IMR-90 (cell line): ENCODE data around the gene MTPN. TPM values are rescaled to one million over a fixed set of nuclear protein-coding genes. Genes with fewer than 3 reads are reported as not detected.

ENCODE experiments used
- ATAC-seq: fragments of 200-7000 bp; cut with Tn5 transposase; 2 replicates; pipeline ENCODE4 v1.9.1; 2020; ENCODE audit warnings: low read depth, mild to moderate bottlenecking, moderate library complexity
- BruUV-seq: library from RNA; stranded (reverse); fragments of 400-500 nt; replicated peaks from 2 replicates; lab custom pipeline; 2021; lab: Mats Ljungman, UMichigan
- CTCF ChIA-PET: fragments of 300-600 bp; formaldehyde crosslinking; extraction: SDS; loops from one replicate; lab custom pipeline; 2021; ENCODE audit warnings: antibody characterized with exemption; lab: Yijun Ruan, JAX
- POLR2A ChIA-PET: fragments of 300-600 bp; sonication (Branson Sonifier 250); formaldehyde crosslinking; loops from one replicate; lab custom pipeline; 2022; ENCODE audit warnings: antibody characterized with exemption; ENCODE audit not compliant: unreplicated experiment; lab: Charles Lee
- DNase-seq: peaks from one replicate; pipeline ENCODE4 v3.0.0; 2013
- H2AFZ ChIP-seq: replicated peaks from 2 replicates; pipeline ENCODE3; 2013; ENCODE audit warnings: low read length, mild to moderate bottlenecking; ENCODE audit not compliant: poor library complexity
- H2AK5ac ChIP-seq: 2 replicates; pipeline ENCODE4 v1.6.1; 2013; ENCODE audit warnings: low read depth, low read length, inconsistent platforms
- H2AK9ac ChIP-seq: replicated peaks from 2 replicates; pipeline ENCODE3; 2013; ENCODE audit warnings: mild to moderate bottlenecking, low read depth, low read length, moderate library complexity; ENCODE audit not compliant: poor library complexity
- H2BK120ac ChIP-seq: 2 replicates; pipeline ENCODE4 v1.6.1; 2013; ENCODE audit warnings: low read depth, low read length, inconsistent platforms
- H2BK15ac ChIP-seq: 3 replicates; pipeline ENCODE4 v1.6.1; 2013; ENCODE audit warnings: low read depth, low read length, inconsistent platforms
- H2BK20ac ChIP-seq: 2 replicates; pipeline ENCODE4 v1.6.1; 2013; ENCODE audit warnings: low read depth, mild to moderate bottlenecking, inconsistent platforms, low read length, moderate library complexity
- H2BK5ac ChIP-seq: 2 replicates; pipeline ENCODE4 v1.6.1; 2013; ENCODE audit warnings: mild to moderate bottlenecking, low read depth, low read length, inconsistent platforms; ENCODE audit not compliant: poor library complexity, severe bottlenecking
- H3K14ac ChIP-seq: replicated peaks from 2 replicates; pipeline ENCODE4 v1.6.1; 2013; ENCODE audit warnings: low read depth, low read length, inconsistent platforms
- H3K18ac ChIP-seq: 2 replicates; pipeline ENCODE4 v1.6.1; 2013; ENCODE audit warnings: low read depth, low read length, control low read depth
- H3K23ac ChIP-seq: 2 replicates; pipeline ENCODE4 v1.6.1; 2013; ENCODE audit warnings: low read depth, low read length, inconsistent platforms
- H3K27ac ChIP-seq: 2 replicates; pipeline ENCODE4 v1.5.1; 2013; ENCODE audit warnings: mild to moderate bottlenecking, control low read depth, low read length; ENCODE audit not compliant: insufficient read depth
- H3K27me3 ChIP-seq: 2 replicates; pipeline ENCODE4 v1.6.1; 2013; ENCODE audit warnings: low read length; ENCODE audit not compliant: control insufficient read depth, insufficient read depth
- H3K36me3 ChIP-seq: 2 replicates; pipeline ENCODE4 v1.6.1; 2013; ENCODE audit warnings: low read length, mixed read lengths; ENCODE audit not compliant: control insufficient read depth, insufficient read depth
- H3K4ac ChIP-seq: 2 replicates; pipeline ENCODE4 v1.6.1; 2013; ENCODE audit warnings: low read depth, low read length, inconsistent platforms
- H3K4me1 ChIP-seq: 2 replicates; pipeline ENCODE4 v1.6.1; 2013; ENCODE audit warnings: low read length, mixed read lengths; ENCODE audit not compliant: control insufficient read depth, insufficient read depth
- H3K4me2 ChIP-seq: 2 replicates; pipeline ENCODE4 v1.6.1; 2013; ENCODE audit warnings: low read depth, mild to moderate bottlenecking, control low read depth, low read length, moderate library complexity
- H3K4me3 ChIP-seq: 2 replicates; pipeline ENCODE4 v1.5.1; 2013; ENCODE audit warnings: low read depth, mild to moderate bottlenecking, control low read depth, low read length, moderate library complexity; ENCODE audit not compliant: insufficient read depth
- H3K56ac ChIP-seq: 2 replicates; pipeline ENCODE4 v1.6.1; 2013; ENCODE audit warnings: low read length, inconsistent platforms; ENCODE audit not compliant: insufficient read depth; ENCODE audit errors: extremely low read depth
- H3K79me1 ChIP-seq, 2 experiments: 2 replicates each; pipeline ENCODE4 v1.6.1; 2013; ENCODE audit warnings: low read length in 2 of 2, inconsistent platforms in 1 of 2, low read depth in 1 of 2
- H3K9ac ChIP-seq: 2 replicates; pipeline ENCODE4 v1.6.1; 2013; ENCODE audit warnings: low read depth, low read length, control low read depth
- H3K9me1 ChIP-seq: 2 replicates; pipeline ENCODE4 v1.6.1; 2013; ENCODE audit warnings: low read length, inconsistent platforms; ENCODE audit not compliant: insufficient read depth
- H3K9me3 ChIP-seq: 2 replicates; pipeline ENCODE4 v1.6.1; 2013; ENCODE audit warnings: low read length; ENCODE audit not compliant: control insufficient read depth, insufficient read depth
- H4K20me1 ChIP-seq: 2 replicates; pipeline ENCODE4 v1.6.1; 2013; ENCODE audit warnings: low read length, inconsistent platforms; ENCODE audit not compliant: insufficient read depth
- H4K5ac ChIP-seq: 2 replicates; pipeline ENCODE4 v1.6.1; 2013; ENCODE audit warnings: mild to moderate bottlenecking, low read depth, low read length, control low read depth
- H4K8ac ChIP-seq, 2 experiments: 2 replicates each; pipeline ENCODE4 v1.6.1; 2013; ENCODE audit warnings: low read depth in 2 of 2, low read length in 2 of 2, control low read depth in 1 of 2, inconsistent platforms in 1 of 2
- H4K91ac ChIP-seq: 2 replicates; pipeline ENCODE4 v1.6.1; 2013; ENCODE audit warnings: low read depth, low read length, inconsistent platforms; ENCODE audit not compliant: insufficient read depth
- BHLHE40 ChIP-seq: fragments of 150-350 bp; IDR thresholded peaks from 2 replicates; pipeline ENCODE4 v1.6.1; 2016; ENCODE audit warnings: mild to moderate bottlenecking, low read depth, low read length
- CEBPB ChIP-seq: IDR thresholded peaks from 2 replicates; pipeline ENCODE4 v1.6.1; 2012; ENCODE audit warnings: low read depth, low read length, improper control_type of control experiment
- CHD1 ChIP-seq: IDR thresholded peaks from 2 replicates; pipeline ENCODE4 v1.6.1; 2012; ENCODE audit warnings: low read depth, low read length, improper control_type of control experiment
- CTCF ChIP-seq: conservative IDR thresholded peaks from 2 replicates; pipeline ENCODE4 v1.5.1; 2012; ENCODE audit warnings: mild to moderate bottlenecking, low read depth, low read length, improper control_type of control experiment
- ELK1 ChIP-seq: fragments of 150-350 bp; IDR thresholded peaks from 2 replicates; pipeline ENCODE4 v1.6.1; 2016; ENCODE audit warnings: low read depth, mild to moderate bottlenecking, low read length, moderate library complexity, borderline replicate concordance
- FOS ChIP-seq: fragments of 150-350 bp; IDR thresholded peaks from 2 replicates; pipeline ENCODE4 v1.6.1; 2016; ENCODE audit warnings: low read depth, low read length
- MAFK ChIP-seq: IDR thresholded peaks from 2 replicates; pipeline ENCODE4 v1.6.1; 2012; ENCODE audit warnings: low read depth, low read length, improper control_type of control experiment
- MAZ ChIP-seq: IDR thresholded peaks from 2 replicates; pipeline ENCODE4 v1.6.1; 2012; ENCODE audit warnings: low read depth, mild to moderate bottlenecking, low read length, improper control_type of control experiment, moderate library complexity, borderline replicate concordance
- MXI1 ChIP-seq: IDR thresholded peaks from 2 replicates; pipeline ENCODE4 v1.6.1; 2012; ENCODE audit warnings: low read depth, mild to moderate bottlenecking, low read length, moderate library complexity, borderline replicate concordance
- NFE2L2 ChIP-seq: fragments of 150-350 bp; IDR thresholded peaks from 2 replicates; pipeline ENCODE4 v1.6.1; 2016; ENCODE audit warnings: low read depth, mild to moderate bottlenecking, low read length
- POLR2A ChIP-seq: IDR thresholded peaks from 2 replicates; pipeline ENCODE4 v1.6.1; 2012; ENCODE audit warnings: mild to moderate bottlenecking, low read depth, low read length
- RAD21 ChIP-seq: IDR thresholded peaks from 2 replicates; pipeline ENCODE4 v1.6.1; 2012; ENCODE audit warnings: low read length, improper control_type of control experiment
- RCOR1 ChIP-seq: IDR thresholded peaks from 2 replicates; pipeline ENCODE4 v1.6.1; 2012; ENCODE audit warnings: mild to moderate bottlenecking, low read length, improper control_type of control experiment; ENCODE audit not compliant: insufficient replicate concordance
- RFX5 ChIP-seq: IDR thresholded peaks from 2 replicates; pipeline ENCODE4 v1.8.0; 2012; ENCODE audit warnings: low read depth, mild to moderate bottlenecking, low read length, moderate library complexity
- SMC3 ChIP-seq: fragments of 150-350 bp; IDR thresholded peaks from 2 replicates; pipeline ENCODE4 v1.6.1; 2016; ENCODE audit warnings: low read depth, mild to moderate bottlenecking, antibody characterized with exemption, low read length, moderate library complexity
- USF2 ChIP-seq: fragments of 150-350 bp; IDR thresholded peaks from 2 replicates; pipeline ENCODE4 v1.6.1; 2017; ENCODE audit warnings: mild to moderate bottlenecking, antibody characterized with exemption, low read length, low read depth
- WGBS, 2 experiments: methylation state at CpG; one replicate each; pipeline versions ENCODE4 v1.1.5 to v1.1.7; 2013; ENCODE audit warnings: missing lambda C conversion rate in 2 of 2; ENCODE audit not compliant: insufficient read length in 1 of 2; ENCODE audit errors: extremely low coverage in 2 of 2; 5-methylcytosine and 5-hydroxymethylcytosine counted together
- dilution Hi-C: fragments of 300-500 bp; cut with HindIII; formaldehyde crosslinking; loops from one replicate; pipeline ENCODE4 v1.14.3; 2018; ENCODE audit warnings: low sequenced_read_pairs; ENCODE audit not compliant: unreplicated experiment
- in situ Hi-C: fragments of 300-500 bp; cut with MboI; formaldehyde crosslinking; loops from 3 replicates; pipeline ENCODE4 v1.14.3; 2019; ENCODE audit warnings: low sequenced_read_pairs, inconsistent platforms, mixed read lengths
- intact Hi-C: fragments of 100-400 bp; cut with micrococcal nuclease; formaldehyde crosslinking; loops from 2 replicates; pipeline ENCODE4 v1.10.0; 2022
- polyA plus RNA-seq, 3 experiments: library from polyadenylated mRNA; depleted of rRNA; stranded (reverse); fragments of >200 nt; gene quantifications; 2 replicates each; pipeline ENCODE4 v1.2.3, GENCODE V29; 2012; ENCODE audit warnings: low replicate concordance in 1 of 3
- total RNA-seq: library from RNA; depleted of rRNA; stranded (reverse); fragments of >200 nt; gene quantifications from 2 replicates; pipeline ENCODE4 v1.2.3, GENCODE V29; 2012

The MTPN gene
- total and polyA plus RNA-seq, 2 of the 4 experiments (the other 2 are of a cell fraction), result 58.8 to 94.4 TPM

GRCh38 chr7:135932131-135932530 is 45.0 kb downstream of the MTPN start:
- no peak overlapping the region for H3K4ac ChIP-seq
- peaks cover 11% of the 10 kb centered on the region for H3K9me1 ChIP-seq
- no peak overlapping the region for H2BK20ac ChIP-seq
- no peaks in the 10 kb centered on the region for H3K27me3 ChIP-seq
- no peak for ATAC-seq
- H2AK5ac ChIP-seq, result no peak overlapping the region
- H3K4me1 ChIP-seq, result peaks cover 13% of the 10 kb centered on the region
- POLR2A ChIA-PET, result no interaction called here
- H3K56ac ChIP-seq, result no peak overlapping the region
- H3K4me3 ChIP-seq, result no peak overlapping the region
- H3K14ac ChIP-seq, result no peak overlapping the region
- H3K9ac ChIP-seq, result no peak overlapping the region
- no peak overlapping the region for H4K5ac ChIP-seq
- no peak overlapping the region for H2BK120ac ChIP-seq
- no peak overlapping the region for H2BK5ac ChIP-seq
- H2BK15ac ChIP-seq, result no peak overlapping the region
- H4K8ac ChIP-seq, result no peak overlapping the region
- no peak overlapping the region for H4K91ac ChIP-seq
- no TSS peak for BruUV-seq
- H4K20me1 ChIP-seq, result peaks cover 40% of the 10 kb centered on the region
- no peaks in the 10 kb centered on the region for H3K9me3 ChIP-seq
- H3K79me1 ChIP-seq, result peaks cover 17 to 66% of the 10 kb centered on the region in 2 experiments
- H3K4me2 ChIP-seq, result no peak overlapping the region
- CTCF ChIA-PET, result no interaction called here
- no peak overlapping the region for H3K27ac ChIP-seq
- H2AK9ac ChIP-seq, result no peak overlapping the region
- no peak for TF ChIP-seq RAD21
- TF ChIP-seq ELK1, result no peak
- no peak for TF ChIP-seq CHD1
- TF ChIP-seq USF2, result no peak
- no peak for TF ChIP-seq MXI1
- TF ChIP-seq SMC3, result no peak
- TF ChIP-seq BHLHE40, result no peak
- no peak for TF ChIP-seq MAZ
- TF ChIP-seq RCOR1, result no peak
- TF ChIP-seq CEBPB, result no peak
- no peak for TF ChIP-seq CTCF
- TF ChIP-seq MAFK, result no peak
- TF ChIP-seq POLR2A, result no peak
- no peak for TF ChIP-seq RFX5
- TF ChIP-seq FOS, result no peak
- no peak for TF ChIP-seq NFE2L2
- no peak overlapping the region for H3K23ac ChIP-seq
- dilution Hi-C loops, result no loop called here
- intact Hi-C loops, result no loop called here
- no peak for DNase-seq
- H3K18ac ChIP-seq, result no peak overlapping the region
- no peaks in the 10 kb centered on the region; the same call in 1 of the 2 replicates for H3K36me3 ChIP-seq
- no peak overlapping the region for H2AFZ ChIP-seq
- 67% methylated on average over 1 of the region's 5 CpGs; no CpG with 5 or more reads in 1 of the 2 experiments for WGBS, 2 experiments
- in situ Hi-C loops, result no loop called here
